Tibial nerve (tissue), 4 donors: ENCODE results near the gene TMC3.

Experiments
- CTCF ChIP-seq, 5 experiments: fragments of 200-600 bp in 3 of 5; fragments of 450-650 bp in 2 of 5; sonication (generic) in 3 of 5; IDR thresholded peaks; one replicate each; pipeline ENCODE4 v1.5.1; 2016 to 2019; ENCODE audit warnings: antibody characterized with exemption in 5 of 5, mild to moderate bottlenecking in 3 of 5, moderate library complexity in 2 of 5
- EP300 ChIP-seq, 2 donors: sonication (generic); formaldehyde crosslinking; IDR thresholded peaks; one replicate each; pipeline ENCODE4 v1.6.1; 2017; ENCODE audit warnings: antibody characterized with exemption in 2 of 2, mild to moderate bottlenecking in 1 of 2
- POLR2A ChIP-seq, 2 donors: fragments of 450-650 bp; IDR thresholded peaks; one replicate each; pipeline ENCODE4 v1.6.1; 2017; ENCODE audit warnings: antibody characterized with exemption in 2 of 2, mild to moderate bottlenecking in 2 of 2, moderate library complexity in 2 of 2

- TF ChIP-seq CTCF (IDR thresholded peaks at IDR 0.05) (no peak), POLR2A (IDR thresholded peaks at IDR 0.05) (no peak), EP300 (IDR thresholded peaks at IDR 0.05) (no peak)
Observed at GRCh38 chr15:81341351-81341750, 32.7 kb downstream of the TMC3 start.
